ENCODE data around the gene SUPV3L1. TPM values are rescaled to one million over a fixed set of nuclear protein-coding genes. Genes with fewer than 3 reads are reported as not detected.

SUPV3L1 gene
- polyA plus RNA-seq, 1 donor from 2014 or later = 33.3 TPM

DNA sequence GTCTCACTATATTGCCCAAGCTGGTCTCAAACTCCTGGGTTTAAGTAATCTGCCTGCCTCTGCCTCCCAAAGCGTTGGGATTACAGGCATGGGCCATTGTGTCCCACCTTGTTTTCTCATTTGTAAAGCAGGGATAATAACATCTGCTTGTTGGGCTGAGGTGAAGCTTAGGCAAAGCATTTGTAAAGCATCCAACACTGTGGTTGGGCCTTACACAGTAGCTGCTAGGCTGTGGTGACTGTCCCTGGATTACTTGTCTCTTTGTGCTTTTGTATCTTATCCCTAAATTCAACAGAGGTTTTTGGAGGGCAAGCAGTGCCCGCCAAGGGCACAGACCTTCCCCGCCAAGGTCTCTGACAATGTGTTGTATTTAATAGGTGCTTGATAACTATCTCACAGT is 54.4 kb downstream of the SUPV3L1 start:
- Histone ChIP-seq H3K27me3 (ENCODE audit: insufficient read depth, low read depth, low read length) (no peaks in the 10 kb centered on the region), H4K20me1 (ENCODE audit: insufficient read depth) (no peaks in the 10 kb centered on the region), H3K9me3 (ENCODE audit: low read length) (no peaks in the 10 kb centered on the region), H2AFZ (ENCODE audit: low read depth, low read length) (no peak overlapping the region), H3K9ac (ENCODE audit: low read length) (no peak overlapping the region), H3K27ac (ENCODE audit: low read length) (no peak overlapping the region), H3K79me2 (replicated peaks; ENCODE audit: insufficient read depth, low read length) (no peaks in the 10 kb centered on the region), H3F3A (ENCODE audit: insufficient read depth, low read length, poor library complexity, severe bottlenecking) (no peaks in the 10 kb centered on the region), H3K9me2 (ENCODE audit: insufficient read depth, low read length) (no peaks in the 10 kb centered on the region), H3K4me2 (ENCODE audit: low read length) (no peak overlapping the region), H3K36me3 (ENCODE audit: insufficient read depth, low read length) (no peaks in the 10 kb centered on the region), H3K4me3 (ENCODE audit: low read length) (no peak overlapping the region)
- TF ChIP-seq MXI1 (conservative IDR thresholded peaks at IDR 0.05; ENCODE audit: poor library complexity, severe bottlenecking) (no peak), CTCF (IDR thresholded peaks at IDR 0.05; ENCODE audit: poor library complexity, severe bottlenecking) (no peak), TAF1 (IDR thresholded peaks at IDR 0.05; ENCODE audit: low read depth) (no peak), EP300 (conservative IDR thresholded peaks at IDR 0.05; ENCODE audit: poor library complexity, severe bottlenecking) (no peak), SMC3 (conservative IDR thresholded peaks at IDR 0.05; ENCODE audit: poor library complexity) (no peak), POLR2AphosphoS5 (IDR thresholded peaks at IDR 0.05) (no peak), EZH2 (IDR thresholded peaks at IDR 0.05; ENCODE audit: borderline replicate concordance, insufficient read depth, low read length, poor library complexity, severe bottlenecking) (no peak), RAD21 (conservative IDR thresholded peaks at IDR 0.05) (no peak)
- TF ChIP-seq, protein P1, sequence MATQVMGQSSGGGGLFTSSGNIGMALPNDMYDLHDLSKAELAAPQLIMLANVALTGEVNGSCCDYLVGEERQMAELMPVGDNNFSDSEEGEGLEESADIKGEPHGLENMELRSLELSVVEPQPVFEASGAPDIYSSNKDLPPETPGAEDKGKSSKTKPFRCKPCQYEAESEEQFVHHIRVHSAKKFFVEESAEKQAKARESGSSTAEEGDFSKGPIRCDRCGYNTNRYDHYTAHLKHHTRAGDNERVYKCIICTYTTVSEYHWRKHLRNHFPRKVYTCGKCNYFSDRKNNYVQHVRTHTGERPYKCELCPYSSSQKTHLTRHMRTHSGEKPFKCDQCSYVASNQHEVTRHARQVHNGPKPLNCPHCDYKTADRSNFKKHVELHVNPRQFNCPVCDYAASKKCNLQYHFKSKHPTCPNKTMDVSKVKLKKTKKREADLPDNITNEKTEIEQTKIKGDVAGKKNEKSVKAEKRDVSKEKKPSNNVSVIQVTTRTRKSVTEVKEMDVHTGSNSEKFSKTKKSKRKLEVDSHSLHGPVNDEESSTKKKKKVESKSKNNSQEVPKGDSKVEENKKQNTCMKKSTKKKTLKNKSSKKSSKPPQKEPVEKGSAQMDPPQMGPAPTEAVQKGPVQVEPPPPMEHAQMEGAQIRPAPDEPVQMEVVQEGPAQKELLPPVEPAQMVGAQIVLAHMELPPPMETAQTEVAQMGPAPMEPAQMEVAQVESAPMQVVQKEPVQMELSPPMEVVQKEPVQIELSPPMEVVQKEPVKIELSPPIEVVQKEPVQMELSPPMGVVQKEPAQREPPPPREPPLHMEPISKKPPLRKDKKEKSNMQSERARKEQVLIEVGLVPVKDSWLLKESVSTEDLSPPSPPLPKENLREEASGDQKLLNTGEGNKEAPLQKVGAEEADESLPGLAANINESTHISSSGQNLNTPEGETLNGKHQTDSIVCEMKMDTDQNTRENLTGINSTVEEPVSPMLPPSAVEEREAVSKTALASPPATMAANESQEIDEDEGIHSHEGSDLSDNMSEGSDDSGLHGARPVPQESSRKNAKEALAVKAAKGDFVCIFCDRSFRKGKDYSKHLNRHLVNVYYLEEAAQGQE (IDR thresholded peaks at IDR 0.05; ENCODE audit: borderline replicate concordance) = no peak

GRCh38 chr10:69237528-69238159 is 57.6 kb downstream of the SUPV3L1 start:
- no peaks in the 10 kb centered on the region for H3F3A ChIP-seq (ENCODE audit: insufficient read depth, low read length, poor library complexity, severe bottlenecking)
- no peaks in the 10 kb centered on the region for H3K27me3 ChIP-seq (ENCODE audit: insufficient read depth, low read depth, low read length)
- TF ChIP-seq EZH2 (IDR thresholded peaks at IDR 0.05; ENCODE audit: borderline replicate concordance, insufficient read depth, low read length, poor library complexity, severe bottlenecking) (no peak), SMC3 (conservative IDR thresholded peaks at IDR 0.05; ENCODE audit: poor library complexity) (peak; percentile 98), TAF1 (IDR thresholded peaks at IDR 0.05; ENCODE audit: low read depth) (no peak), CTCF (IDR thresholded peaks at IDR 0.05; ENCODE audit: poor library complexity, severe bottlenecking) (peak; percentile 97), POLR2AphosphoS5 (IDR thresholded peaks at IDR 0.05) (peak; percentile 56), RAD21 (conservative IDR thresholded peaks at IDR 0.05) (peak; percentile 96), EP300 (conservative IDR thresholded peaks at IDR 0.05; ENCODE audit: poor library complexity, severe bottlenecking) (peak; percentile 15), MXI1 (conservative IDR thresholded peaks at IDR 0.05; ENCODE audit: poor library complexity, severe bottlenecking) (no peak)
- TF ChIP-seq, protein P1 (IDR thresholded peaks at IDR 0.05; ENCODE audit: borderline replicate concordance) = no peak
- H3K9ac ChIP-seq (ENCODE audit: low read length) = peak overlapping the region; percentile 43
- peak overlapping the region; percentile 8 for H3K4me3 ChIP-seq (ENCODE audit: low read length)
- H3K27ac ChIP-seq (ENCODE audit: low read length) = no peak overlapping the region
- no peaks in the 10 kb centered on the region for H3K9me2 ChIP-seq (ENCODE audit: insufficient read depth, low read length)
- H3K36me3 ChIP-seq (ENCODE audit: insufficient read depth, low read length) = no peaks in the 10 kb centered on the region
- H4K20me1 ChIP-seq (ENCODE audit: insufficient read depth) = no peaks in the 10 kb centered on the region
- no peak overlapping the region for H2AFZ ChIP-seq (ENCODE audit: low read depth, low read length)
- H3K79me2 ChIP-seq (replicated peaks; ENCODE audit: insufficient read depth, low read length) = no peaks in the 10 kb centered on the region
- H3K9me3 ChIP-seq (ENCODE audit: low read length) = no peaks in the 10 kb centered on the region
- no peak overlapping the region for H3K4me2 ChIP-seq (ENCODE audit: low read length)
